ENCODE results near the gene TXNRD3. TPM values are rescaled to one million over a fixed set of nuclear protein-coding genes. Genes with fewer than 3 reads are reported as not detected.
"Not testable (repeated sequence)": the region's sequence is repeated elsewhere in the genome, so short reads cannot be mapped to it uniquely, and the experiment has no call there.

TXNRD3 gene
- polyA plus RNA-seq, 4 donors, result 19.7 to 23.0 (median 19.8) TPM

- DNase-seq (ENCODE audit: low read depth in 4 of 4, low spot score in 3 of 4), result no peak
These were observed 963 bp upstream of the TXNRD3 start for GRCh38 chr3:126655887-126656286.

DNA sequence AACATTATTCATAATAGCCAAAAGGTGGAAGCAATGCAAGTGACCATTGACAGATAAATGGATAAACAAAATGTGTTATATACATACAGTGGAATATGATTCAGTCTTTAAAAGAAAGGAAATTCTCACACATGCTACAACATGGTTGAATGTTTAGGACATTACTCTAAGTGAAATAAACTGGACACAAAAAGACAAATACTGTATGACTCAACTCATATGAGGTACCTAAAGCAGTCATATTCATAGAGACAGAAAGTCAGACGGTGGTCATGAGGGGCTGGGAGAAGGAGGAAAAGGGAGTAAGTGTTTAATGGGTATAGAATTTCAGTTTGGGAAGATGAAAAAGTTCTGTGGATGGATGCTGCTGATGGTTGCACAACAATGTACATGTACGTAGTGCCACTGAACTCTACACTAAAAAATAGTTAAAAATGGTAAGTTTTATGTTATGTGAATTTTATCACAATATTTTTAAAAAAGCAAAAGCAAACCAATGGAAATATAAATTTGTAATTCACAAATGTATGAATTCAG lies 5.3 kb downstream of the TXNRD3 start:
- no peak for DNase-seq (ENCODE audit: low read depth in 4 of 4, low spot score in 3 of 4)

GRCh38 chr3:126646674-126647073 lies 8.2 kb downstream of the TXNRD3 start:
- DNase-seq (ENCODE audit: low read depth in 4 of 4, low spot score in 3 of 4), result no peak

DNA sequence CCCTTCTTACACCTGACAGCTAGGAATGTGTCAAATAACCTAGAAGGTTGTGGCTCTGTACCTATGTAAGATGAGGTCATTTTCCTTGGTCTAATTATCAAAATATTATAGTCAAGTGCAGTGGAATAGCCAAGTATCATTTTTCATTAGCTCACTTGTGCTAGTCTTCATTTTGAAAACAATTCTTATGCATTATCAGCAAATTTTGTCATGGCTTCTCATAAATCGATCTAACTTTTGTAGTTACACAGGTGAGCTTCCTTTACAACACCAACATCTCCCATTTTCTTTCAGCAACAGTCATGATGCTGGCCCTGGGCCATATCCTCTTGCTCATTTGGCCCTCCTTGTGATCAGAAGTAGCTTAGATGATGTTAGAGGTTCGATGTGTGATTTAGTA lies 10.3 kb downstream of the TXNRD3 start:
- DNase-seq (ENCODE audit: low read depth in 4 of 4, low spot score in 3 of 4), result no peak

GRCh38 chr3:126638790-126639189 lies 16.1 kb downstream of the TXNRD3 start:
- DNase-seq (ENCODE audit: low read depth in 4 of 4, low spot score in 3 of 4), result no peak

- DNase-seq (ENCODE audit: low read depth in 4 of 4, low spot score in 3 of 4), result no peak
These were observed 18.5 kb downstream of the TXNRD3 start for GRCh38 chr3:126636436-126636835.

DNA sequence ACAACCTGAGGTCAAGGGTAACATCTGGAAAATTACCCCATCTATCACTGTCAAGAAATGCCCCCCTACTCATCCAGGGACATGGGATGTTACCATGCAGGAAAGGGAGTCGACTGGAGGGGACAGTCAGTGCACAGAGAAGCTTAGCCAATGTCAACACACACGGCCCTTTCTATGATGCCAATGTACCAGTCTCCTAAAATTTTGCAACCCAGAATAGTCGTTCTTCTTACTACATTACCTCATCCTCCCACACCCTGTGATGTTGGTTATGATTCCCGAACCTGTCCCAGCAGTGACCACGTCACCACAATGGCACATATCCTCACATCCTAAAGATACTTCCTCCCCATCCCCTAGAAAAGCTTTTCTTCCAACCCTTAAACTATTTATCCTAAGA lies 20.1 kb downstream of the TXNRD3 start:
- no peak for DNase-seq (ENCODE audit: low read depth in 4 of 4, low spot score in 3 of 4)

DNA sequence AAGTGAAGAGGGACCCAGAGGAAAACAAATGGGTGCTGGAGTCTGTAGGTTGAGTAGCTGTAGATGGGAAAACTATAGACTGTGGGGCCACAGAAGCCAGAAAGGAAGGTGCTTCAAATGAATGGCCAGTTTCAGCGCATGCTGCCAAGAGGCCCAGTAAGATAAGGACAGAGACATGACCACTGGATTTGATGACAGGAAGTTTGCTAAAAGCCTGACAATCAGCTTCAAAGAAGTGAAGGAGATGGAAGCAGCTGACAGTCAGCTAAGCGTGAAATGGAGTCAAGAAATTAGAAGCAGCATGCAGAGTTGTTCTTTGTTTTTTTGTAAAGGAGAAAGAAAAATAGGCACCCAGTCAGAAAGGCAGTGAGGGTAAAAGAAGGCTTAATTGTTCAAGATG lies 24.9 kb downstream of the TXNRD3 start:
- DNase-seq (ENCODE audit: low read depth in 4 of 4, low spot score in 3 of 4), result no peak

DNA sequence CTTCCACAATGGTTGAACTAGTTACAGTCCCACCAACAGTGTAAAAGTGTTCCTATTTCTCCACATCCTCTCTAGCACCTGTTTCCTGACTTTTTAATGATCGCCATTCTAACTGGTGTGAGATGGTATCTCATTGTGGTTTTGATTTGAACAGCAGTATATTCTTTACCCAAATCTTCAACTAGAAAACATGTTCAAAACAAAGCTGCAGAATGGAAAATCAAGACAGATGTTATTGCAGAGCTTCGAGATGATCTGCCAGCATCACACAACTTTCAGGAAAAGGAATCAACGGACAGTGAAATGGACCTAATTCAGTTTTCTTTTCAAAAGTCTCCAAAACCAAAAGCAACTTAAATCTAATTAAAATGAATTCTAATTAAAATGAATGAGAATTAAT lies 29.2 kb downstream of the TXNRD3 start:
- not testable (repeated sequence) for DNase-seq (ENCODE audit: low read depth in 4 of 4, low spot score in 3 of 4)

GRCh38 chr3:126622694-126623093 lies 32.2 kb downstream of the TXNRD3 start:
- no peak for DNase-seq (ENCODE audit: low read depth in 4 of 4, low spot score in 3 of 4)

DNA sequence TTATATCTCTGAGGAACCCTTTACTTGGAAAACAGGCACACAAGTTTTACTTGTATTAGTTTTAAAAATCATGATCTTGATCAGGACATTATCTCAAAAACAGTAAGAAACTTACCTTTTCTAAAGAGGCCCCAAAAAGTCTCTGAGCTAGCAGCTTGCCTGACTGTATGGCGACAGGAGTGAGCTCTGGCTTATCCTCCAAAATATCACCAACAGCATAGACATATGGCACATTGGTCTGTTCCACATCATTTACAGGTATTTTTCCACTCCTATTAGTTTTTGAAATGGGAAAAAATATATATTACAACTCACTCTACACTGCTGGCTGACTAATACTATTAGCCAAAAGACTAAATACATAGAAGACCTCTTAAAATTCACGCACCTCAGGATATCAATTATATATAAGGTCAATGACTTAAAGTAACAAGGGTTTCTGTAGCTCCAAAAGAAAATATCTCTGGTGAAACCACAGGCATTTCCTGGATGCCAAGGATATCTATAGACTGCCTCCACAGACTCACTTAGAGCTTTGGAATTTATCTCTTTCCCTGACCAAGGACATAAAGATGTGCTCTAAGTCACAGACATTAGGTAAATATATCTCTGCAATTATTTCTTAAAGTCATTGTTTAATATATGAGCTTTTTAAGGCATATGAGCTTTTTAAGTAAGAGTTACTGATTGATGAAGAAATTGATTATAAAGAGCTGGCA lies 33.1 kb downstream of the TXNRD3 start:
- DNase-seq (ENCODE audit: low read depth in 4 of 4, low spot score in 3 of 4), result no peak

DNA sequence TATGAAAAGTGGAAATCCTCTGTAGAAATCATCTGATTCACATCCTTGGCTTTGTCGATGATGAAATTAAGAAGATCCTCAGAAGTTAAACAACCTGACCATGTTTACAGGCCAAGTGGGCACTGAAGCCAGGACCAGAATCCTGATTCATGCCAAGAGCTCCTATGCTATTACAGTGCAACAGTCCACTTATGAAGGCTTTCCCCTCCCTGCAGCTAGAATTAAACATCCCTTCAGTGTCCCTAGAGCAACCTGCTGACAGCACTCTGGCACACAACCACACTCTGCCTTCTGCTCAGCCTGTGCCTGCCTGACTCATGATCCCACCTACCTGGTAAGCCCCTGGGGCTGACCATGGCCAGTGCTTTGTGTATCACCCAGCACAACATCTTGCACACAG lies 33.8 kb downstream of the TXNRD3 start:
- DNase-seq (ENCODE audit: low read depth in 4 of 4, low spot score in 3 of 4), result no peak

- no peak for DNase-seq (ENCODE audit: low read depth in 4 of 4, low spot score in 3 of 4)
These were observed 34.2 kb downstream of the TXNRD3 start for GRCh38 chr3:126620738-126621137.

- no peak for DNase-seq (ENCODE audit: low read depth in 4 of 4, low spot score in 3 of 4)
These were observed 36.2 kb downstream of the TXNRD3 start for GRCh38 chr3:126618760-126619159.

DNA sequence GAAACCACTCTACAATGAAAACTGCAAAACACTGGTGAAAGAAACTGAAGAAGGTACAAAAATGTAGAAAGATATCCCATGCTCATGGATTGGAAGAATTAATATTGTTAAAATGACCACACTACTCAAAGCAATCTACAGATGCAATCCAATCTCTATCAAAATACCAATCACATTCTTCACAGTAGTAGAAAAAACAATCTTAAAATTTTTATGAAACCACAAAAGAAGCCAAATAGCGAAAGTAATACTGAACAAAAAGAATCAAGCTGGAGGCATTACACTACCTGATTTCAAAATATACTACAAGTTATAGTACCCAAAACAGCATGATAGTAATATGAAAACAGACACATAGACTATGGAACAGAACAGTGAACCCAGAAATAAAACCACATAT lies 36.9 kb downstream of the TXNRD3 start:
- no peak for DNase-seq (ENCODE audit: low read depth in 4 of 4, low spot score in 3 of 4)

DNA sequence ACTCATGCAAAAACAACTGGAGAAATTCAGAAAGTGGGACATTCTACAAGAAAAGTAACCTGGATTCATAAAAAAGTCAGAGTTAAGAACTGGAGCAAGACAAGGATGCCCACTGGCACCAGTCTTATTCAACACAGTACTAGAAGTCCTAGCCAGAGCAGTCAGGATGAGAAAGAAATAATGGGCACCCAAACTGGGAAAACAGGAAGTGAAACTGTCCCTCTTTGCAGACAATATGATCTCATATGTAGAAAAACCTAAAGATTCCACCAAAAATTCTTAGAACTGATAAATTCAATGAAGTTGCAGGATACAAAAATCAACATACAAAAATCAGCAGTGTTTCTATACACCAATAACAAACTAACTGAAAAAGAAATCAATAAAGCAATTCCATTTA lies 37.4 kb downstream of the TXNRD3 start:
- no peak for DNase-seq (ENCODE audit: low read depth in 4 of 4, low spot score in 3 of 4)

GRCh38 chr3:126616931-126617330 lies 38.0 kb downstream of the TXNRD3 start:
- no peak for DNase-seq (ENCODE audit: low read depth in 4 of 4, low spot score in 3 of 4)

DNA sequence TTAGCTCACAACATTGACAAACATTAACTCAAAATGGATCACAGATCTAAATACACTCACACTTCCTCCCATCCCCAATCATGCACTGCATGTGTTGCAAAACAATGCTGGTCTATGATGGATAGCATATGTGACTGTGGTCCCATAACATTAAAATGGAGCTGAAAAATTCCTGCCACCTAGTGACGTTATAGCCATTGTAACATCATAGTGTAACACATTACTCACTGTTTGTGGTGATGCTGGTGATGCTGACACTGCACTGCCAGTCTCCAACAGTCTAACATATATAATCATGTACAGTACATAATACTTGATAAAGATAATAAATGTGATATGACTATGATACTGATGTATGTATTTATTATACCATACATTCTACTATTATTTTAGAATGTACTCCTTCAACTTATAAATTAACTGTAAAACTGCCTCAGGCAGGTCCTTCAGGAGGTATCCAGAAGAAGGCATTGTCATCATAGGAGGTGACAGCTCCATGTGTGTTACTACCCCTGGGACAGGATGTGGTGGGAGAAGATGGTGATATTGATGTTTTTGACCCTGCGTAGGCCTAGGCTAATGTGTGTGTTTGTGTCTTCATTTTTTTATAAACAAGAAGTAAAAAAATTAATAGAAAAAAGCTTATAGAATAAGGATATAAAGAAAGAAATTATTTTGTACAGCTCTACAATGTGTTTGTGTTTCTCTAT lies 41.3 kb downstream of the TXNRD3 start:
- no peak for DNase-seq (ENCODE audit: low read depth in 4 of 4, low spot score in 3 of 4)

DNA sequence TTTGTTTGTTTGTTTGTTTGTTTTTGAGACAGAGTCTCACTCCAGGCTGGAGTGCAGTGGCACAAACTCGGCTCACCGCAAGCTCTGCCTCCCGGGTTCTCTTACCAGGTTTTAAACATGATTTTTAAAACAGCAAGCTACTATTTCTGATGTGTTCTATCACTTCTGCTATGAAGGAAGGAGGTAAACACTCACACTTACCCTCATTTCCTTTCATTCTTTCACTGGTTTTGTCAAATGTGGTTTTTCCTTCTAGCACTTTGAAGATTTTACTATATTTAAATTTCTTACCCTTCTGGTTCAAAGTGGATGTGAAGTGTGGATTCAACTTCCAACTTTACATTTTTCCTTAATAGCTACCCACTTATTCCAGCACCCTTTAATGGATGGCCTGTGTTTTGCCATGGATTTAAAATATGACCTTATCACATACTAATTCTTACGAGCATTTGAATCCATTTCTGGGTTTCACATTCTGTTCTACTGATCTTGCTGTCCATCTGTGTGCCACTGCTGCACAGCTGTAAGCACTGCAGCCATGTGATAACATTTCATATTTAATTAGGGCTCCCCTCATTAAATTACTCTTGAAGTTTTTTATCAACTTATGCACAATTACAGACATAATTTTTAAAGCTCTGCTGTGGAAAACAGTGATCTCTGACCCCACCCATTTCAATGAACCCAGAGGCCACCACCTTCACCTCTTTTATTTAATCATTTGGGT lies 42.3 kb downstream of the TXNRD3 start:
- no peak for DNase-seq (ENCODE audit: low read depth in 4 of 4, low spot score in 3 of 4)

DNA sequence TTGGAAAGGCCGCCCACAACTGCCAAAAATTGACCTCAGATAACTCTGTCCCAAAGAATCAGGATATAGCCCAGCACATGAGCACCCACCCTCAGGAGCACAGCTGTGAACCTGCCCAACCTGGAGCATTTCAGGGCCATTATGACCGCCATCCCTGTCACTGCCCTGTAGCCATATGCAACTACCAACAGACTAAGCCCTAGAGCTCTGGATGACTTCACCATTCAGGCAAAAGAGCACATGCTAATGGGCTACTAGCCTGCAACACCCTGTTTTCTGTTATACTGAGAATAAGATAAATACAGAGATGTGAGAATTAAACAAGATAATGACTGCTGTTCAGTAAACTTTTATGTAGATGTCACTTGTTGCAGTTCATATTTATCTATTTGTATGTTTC lies 45.0 kb downstream of the TXNRD3 start:
- DNase-seq (ENCODE audit: low read depth in 4 of 4, low spot score in 3 of 4), result no peak

DNA sequence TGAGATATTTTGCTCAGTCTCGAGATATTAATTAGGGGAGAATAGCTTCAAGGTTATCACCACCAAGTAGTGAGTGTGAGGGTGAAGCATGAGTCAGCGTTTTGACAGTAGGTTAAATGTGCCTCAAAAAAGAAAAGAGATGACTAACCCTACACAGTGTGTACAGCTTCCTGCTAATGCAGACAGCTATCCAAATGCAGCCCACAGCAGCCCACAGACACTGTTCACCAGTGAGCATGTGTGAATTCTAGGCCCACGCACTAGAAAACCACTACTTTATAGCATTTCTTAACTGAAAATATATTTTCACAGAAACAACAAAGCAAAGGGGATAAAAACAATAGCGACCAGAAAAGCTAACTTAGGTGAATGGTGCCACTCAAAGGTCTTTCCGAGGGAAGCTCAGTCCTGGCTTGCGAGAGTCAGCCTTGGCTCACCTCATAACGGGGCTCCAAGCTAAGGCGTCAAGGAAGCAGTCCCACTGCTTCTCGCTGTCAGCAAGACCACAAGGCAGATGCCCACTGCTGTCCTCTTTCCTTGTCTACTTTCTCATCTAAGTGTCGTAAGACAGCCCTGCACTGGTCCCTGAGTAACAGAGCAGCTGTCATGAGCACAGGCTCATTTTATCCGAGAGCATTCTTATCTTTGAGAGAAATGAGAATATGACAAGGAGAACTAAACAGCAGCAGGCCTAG lies 47.6 kb downstream of the TXNRD3 start:
- no peak for DNase-seq (ENCODE audit: low read depth in 4 of 4, low spot score in 3 of 4)

All from left renal pelvis (tissue), 4 donors.